Thymus (tissue), 11 donors: ENCODE measurements around the gene GP9. TPM values are rescaled to one million over a fixed set of nuclear protein-coding genes. Genes with fewer than 3 reads are reported as not detected.

Experiments
- DNase-seq, 9 donors: peaks; one replicate each; pipeline ENCODE4 v3.0.0-alpha.2; 2013; ENCODE audit warnings: low spot score in 9 of 9, low read depth in 6 of 9, missing footprints in 1 of 9
- H3K27ac ChIP-seq, 2 donors: one replicate each; pipeline ENCODE4 v1.5.1; 2013; ENCODE audit warnings: control low read depth in 1 of 2, low read depth in 1 of 2, low read length in 1 of 2, mild to moderate bottlenecking in 1 of 2, moderate library complexity in 1 of 2
- H3K27me3 ChIP-seq, 2 donors: one replicate each; pipeline ENCODE4 v1.5.1; 2013; ENCODE audit warnings: low read length in 1 of 2; ENCODE audit not compliant: control insufficient read depth in 2 of 2, insufficient read depth in 1 of 2
- H3K36me3 ChIP-seq, 2 donors: one replicate each; pipeline ENCODE4 v1.5.1; 2013; ENCODE audit warnings: low read length in 1 of 2, mild to moderate bottlenecking in 1 of 2, moderate library complexity in 1 of 2; ENCODE audit not compliant: control insufficient read depth in 2 of 2, insufficient read depth in 2 of 2
- H3K4me1 ChIP-seq, 2 donors: one replicate each; pipeline ENCODE4 v1.5.1; 2013; ENCODE audit warnings: low read length in 2 of 2; ENCODE audit not compliant: control insufficient read depth in 2 of 2, insufficient read depth in 2 of 2
- H3K4me3 ChIP-seq, 2 donors: one replicate each; pipeline ENCODE4 v1.5.1; 2013; ENCODE audit warnings: low read length in 2 of 2, control low read depth in 1 of 2, mild to moderate bottlenecking in 1 of 2
- H3K9me3 ChIP-seq, 2 donors: one replicate each; pipeline ENCODE4 v1.5.1; 2013; ENCODE audit warnings: low read length in 1 of 2, mild to moderate bottlenecking in 1 of 2; ENCODE audit not compliant: control insufficient read depth in 2 of 2, insufficient read depth in 1 of 2
- WGBS: extraction: QIAGEN DNeasy Blood & Tissue Kit; methylation state at CpG from one replicate; pipeline ENCODE4 v1.1.7; 2013; 5-methylcytosine and 5-hydroxymethylcytosine counted together
- polyA plus RNA-seq: library from polyadenylated mRNA; stranded (reverse); fragments of 200-250 nt; gene quantifications from one replicate; pipeline ENCODE4 v1.2.3, GENCODE V29; 2013
- total RNA-seq: library from RNA; stranded (reverse); fragments of 120-200 nt; gene quantifications from one replicate; pipeline ENCODE4 v1.2.4, GENCODE V29; 2013
- donor health status: healthy.

GP9 gene
- total and polyA plus RNA-seq, 2 donors: 0.02 to 0.14 TPM

DNA sequence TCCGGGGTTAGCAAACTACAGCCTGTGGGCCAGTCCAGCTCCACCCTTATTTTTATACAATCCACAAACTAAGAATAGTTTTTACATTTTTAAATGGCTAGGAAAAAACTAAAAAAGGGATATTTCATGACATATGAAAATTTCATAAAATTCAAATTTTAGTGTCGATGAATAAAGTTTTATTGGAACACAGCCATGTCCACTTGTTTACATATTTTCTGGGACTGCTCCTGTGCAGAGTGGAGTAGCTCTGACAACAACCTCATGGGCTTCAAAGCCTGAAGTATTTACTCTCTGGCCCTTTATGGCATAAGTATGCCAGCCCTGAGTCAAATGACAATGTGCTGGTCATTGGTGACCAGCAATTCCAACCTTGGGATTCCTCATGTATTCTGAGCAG, 42.3 kb upstream of the GP9 start:
- no peaks in the 10 kb centered on the region for H3K27me3 ChIP-seq
- H3K27ac ChIP-seq: no peak overlapping the region
- H3K36me3 ChIP-seq: no peaks in the 10 kb centered on the region
- H3K4me3 ChIP-seq: no peak overlapping the region
- DNase-seq: no peak
- H3K9me3 ChIP-seq: peaks cover 0 to 4% of the 10 kb centered on the region in 2 donors
- WGBS: 75% methylated on average over 2 of the region's 2 CpGs
- H3K4me1 ChIP-seq: peaks cover 20 to 51% of the 10 kb centered on the region in 2 donors

DNA sequence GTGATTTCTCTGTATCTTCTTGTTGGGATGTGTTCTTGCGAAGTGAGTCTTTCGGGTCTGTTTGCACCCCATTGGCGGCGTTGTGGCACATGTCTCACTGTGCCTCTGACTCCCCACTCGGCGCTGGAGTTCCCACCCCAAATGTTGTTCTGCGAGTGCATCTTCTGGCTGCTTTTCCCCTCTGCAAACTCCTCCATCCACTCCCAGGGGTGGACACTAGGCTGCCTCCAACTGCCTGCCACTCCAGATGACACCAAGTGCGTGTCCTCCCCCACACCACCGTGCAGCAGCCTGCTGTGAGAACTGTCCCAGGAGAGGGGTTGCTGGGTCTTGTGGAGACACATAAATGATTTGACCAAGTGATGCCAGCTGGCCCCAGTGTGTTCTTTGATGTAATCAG, 41.8 kb upstream of the GP9 start:
- Histone ChIP-seq H3K36me3 (no peaks in the 10 kb centered on the region), H3K27ac (no peak overlapping the region), H3K27me3 (no peaks in the 10 kb centered on the region), H3K4me1 (peaks cover 20 to 51% of the 10 kb centered on the region in 2 donors), H3K9me3 (peaks cover 0 to 4% of the 10 kb centered on the region in 2 donors), H3K4me3 (no peak overlapping the region)
- WGBS: 94% methylated on average over 9 of the region's 9 CpGs
- no peak for DNase-seq

DNA sequence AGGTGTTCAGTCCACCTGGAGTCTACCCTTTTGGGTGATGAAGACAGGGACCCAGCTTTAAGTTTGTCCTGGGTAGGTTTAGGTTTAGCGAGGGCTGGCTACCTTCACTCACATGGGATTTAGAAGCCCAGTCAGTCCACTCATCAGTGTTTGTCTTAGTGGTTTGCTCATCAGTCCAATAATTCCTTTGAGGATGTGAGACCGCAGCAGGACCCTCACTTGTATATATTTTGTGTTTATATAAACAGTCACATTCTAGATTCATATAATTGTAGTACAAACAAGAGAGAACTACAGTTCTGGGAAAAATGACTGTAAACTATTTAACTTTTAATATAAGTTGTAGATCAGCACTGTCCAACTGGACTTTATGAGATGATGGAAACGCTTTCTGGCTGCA, 41.3 kb upstream of the GP9 start:
- WGBS: 96% methylated on average over 3 of the region's 3 CpGs
- peaks cover 0 to 4% of the 10 kb centered on the region in 2 donors for H3K9me3 ChIP-seq
- H3K27me3 ChIP-seq: no peaks in the 10 kb centered on the region
- no peak overlapping the region for H3K27ac ChIP-seq
- no peak for DNase-seq
- H3K4me3 ChIP-seq: no peak overlapping the region
- H3K4me1 ChIP-seq: peaks cover 20 to 51% of the 10 kb centered on the region in 2 donors
- no peaks in the 10 kb centered on the region for H3K36me3 ChIP-seq

DNA sequence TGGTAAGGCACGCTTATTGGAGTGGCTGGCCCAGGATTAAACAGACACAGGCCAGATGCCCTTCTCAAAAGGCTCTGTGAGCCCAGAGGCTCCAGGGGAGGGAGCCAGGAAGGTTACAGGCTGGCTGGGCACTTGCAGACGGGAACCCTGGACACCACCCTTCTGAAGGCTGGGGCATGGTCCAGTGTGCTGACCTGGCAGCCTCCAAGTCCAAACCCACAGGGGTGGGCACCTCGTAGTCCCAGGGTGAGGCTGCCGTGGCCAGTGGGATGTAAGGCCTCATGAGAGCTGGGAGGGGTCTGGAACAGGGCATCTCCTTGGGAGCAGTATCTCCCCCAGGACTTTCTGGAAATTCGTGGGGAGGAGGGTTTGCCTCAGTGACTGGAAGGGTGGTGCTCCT, 39.9 kb upstream of the GP9 start:
- 84% methylated on average over 5 of the region's 5 CpGs for WGBS
- H3K4me3 ChIP-seq: no peak overlapping the region
- no peaks in the 10 kb centered on the region for H3K27me3 ChIP-seq
- H3K27ac ChIP-seq: no peak overlapping the region
- no peaks in the 10 kb centered on the region for H3K36me3 ChIP-seq
- H3K9me3 ChIP-seq: peaks cover 0 to 4% of the 10 kb centered on the region in 2 donors
- peaks cover 13 to 41% of the 10 kb centered on the region in 2 donors for H3K4me1 ChIP-seq
- DNase-seq: no peak

DNA sequence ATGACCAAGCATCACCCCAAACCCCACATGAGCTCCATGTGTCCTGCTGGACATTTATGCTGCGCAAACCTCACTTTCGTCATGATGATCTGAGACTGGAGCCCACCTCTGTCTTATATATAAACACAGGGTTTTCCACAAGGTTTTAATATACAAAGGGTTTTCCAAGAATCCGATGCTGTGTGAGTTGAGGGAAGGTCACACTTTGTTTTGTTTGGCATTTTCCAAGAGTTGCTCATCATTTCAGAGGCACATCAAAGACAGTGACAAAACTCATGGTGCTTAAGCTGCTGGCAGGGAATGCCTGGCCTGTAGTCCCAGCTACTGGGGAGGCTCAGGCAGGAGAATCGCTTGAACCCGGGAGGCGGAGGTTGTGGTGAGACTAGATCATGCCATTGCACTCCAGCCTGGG, 39.4 kb upstream of the GP9 start:
- Histone ChIP-seq H3K4me1 (peaks cover 9 to 41% of the 10 kb centered on the region in 2 donors), H3K36me3 (no peaks in the 10 kb centered on the region), H3K27me3 (no peaks in the 10 kb centered on the region), H3K27ac (no peak overlapping the region), H3K9me3 (peaks cover 0 to 4% of the 10 kb centered on the region in 2 donors), H3K4me3 (no peak overlapping the region)
- WGBS: 96% methylated on average over 6 of the region's 6 CpGs
- no peak for DNase-seq

DNA sequence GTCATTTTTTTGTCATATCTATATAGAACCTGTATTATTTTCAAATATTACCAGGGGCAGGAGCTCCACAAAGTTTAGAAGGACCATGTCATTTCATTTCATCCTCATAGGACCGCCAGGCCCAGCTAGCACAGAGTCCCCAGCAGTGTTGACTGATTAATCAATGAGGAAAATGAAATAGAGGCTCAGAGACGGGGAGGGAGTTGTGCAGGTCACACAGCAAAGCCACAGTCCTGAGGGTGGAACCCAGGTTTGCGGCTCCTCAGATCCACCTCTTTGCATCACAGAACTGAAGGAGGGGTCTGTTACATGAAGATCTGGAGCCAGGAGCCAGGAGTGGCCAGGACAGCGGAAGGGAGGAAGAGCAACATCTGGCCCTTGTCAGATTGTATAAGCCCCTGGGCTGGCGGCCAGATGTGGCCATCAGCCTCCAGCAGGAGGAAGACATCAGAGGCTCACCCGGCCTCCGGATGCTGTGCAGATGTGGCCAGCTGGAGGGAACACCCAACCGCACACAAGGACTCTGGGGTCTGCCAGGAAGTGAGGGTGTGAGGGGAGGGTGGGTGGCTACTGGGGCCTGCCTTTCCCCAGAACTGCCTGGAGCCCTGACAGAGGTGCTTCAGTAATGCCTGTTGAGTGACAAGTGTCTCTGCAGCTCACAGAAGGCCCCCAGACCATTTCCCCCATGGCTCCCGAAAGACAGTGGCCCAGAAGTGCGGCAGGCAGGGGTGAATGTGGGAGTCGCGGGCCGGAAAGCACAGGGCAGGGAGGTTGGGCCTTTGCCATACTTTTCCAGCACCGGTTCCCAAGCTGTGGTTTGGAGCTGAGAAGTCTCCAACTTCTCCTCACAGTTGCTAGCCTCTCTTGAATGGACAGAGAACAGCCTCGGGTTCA, 38.2 kb upstream of the GP9 start:
- H3K27ac ChIP-seq: no peak overlapping the region
- 82% methylated on average over 15 of the region's 15 CpGs for WGBS
- DNase-seq: peak in 2 of 9 donors; percentile 43 to 55

DNA sequence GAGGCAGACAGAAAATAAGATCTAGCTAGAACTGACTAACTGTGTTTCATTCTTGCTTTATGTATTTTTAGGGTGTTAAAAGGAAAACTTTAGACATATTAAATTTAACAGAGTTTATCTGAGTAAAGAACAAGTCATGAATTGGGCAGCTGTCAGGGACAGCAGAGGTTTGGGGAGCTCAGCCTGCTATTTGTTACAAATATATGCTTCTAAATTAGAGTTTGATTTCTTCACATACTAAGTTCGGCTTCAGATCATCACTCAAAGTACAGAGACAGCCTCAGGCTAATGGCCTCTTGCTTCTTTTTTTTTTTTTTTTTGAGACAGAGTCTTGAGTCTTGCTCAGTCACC, 37.6 kb upstream of the GP9 start:
- Histone ChIP-seq H3K4me1 (peaks cover 7 to 37% of the 10 kb centered on the region in 2 donors), H3K27me3 (no peaks in the 10 kb centered on the region), H3K27ac (no peak overlapping the region), H3K9me3 (peaks cover 0 to 4% of the 10 kb centered on the region in 2 donors), H3K36me3 (no peaks in the 10 kb centered on the region), H3K4me3 (no peak overlapping the region)
- 94% methylated on average over 1 of the region's 1 CpG for WGBS
- no peak for DNase-seq

More for the DNA sequence above, 38.2 kb upstream of the GP9 start:
- Histone ChIP-seq H3K4me3 (no peak overlapping the region), H3K27me3 (no peaks in the 10 kb centered on the region), H3K4me1 (peaks cover 7 to 40% of the 10 kb centered on the region in 2 donors), H3K9me3 (peaks cover 0 to 4% of the 10 kb centered on the region in 2 donors), H3K36me3 (no peaks in the 10 kb centered on the region)

DNA sequence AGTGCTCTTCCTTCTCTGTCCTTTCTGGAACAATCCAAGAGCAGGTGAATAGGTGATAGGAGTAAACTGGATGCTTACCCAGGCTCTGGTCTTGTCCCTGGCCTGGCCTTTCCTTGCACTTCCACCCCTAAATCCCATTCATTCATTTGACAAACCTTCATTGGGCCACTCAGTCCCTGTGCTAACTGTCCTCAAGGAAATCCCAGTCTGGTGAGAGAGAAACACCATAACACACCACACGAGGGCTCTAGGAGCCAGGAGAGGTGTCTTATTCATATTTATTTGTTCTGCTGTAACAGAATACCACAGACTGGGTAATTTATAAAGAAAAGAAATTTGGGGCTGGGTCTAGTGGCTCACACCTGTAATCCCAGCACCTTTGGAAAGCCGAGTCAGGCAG, 36.7 kb upstream of the GP9 start:
- Histone ChIP-seq H3K27ac (no peak overlapping the region), H3K36me3 (no peaks in the 10 kb centered on the region), H3K9me3 (peaks cover 0 to 4% of the 10 kb centered on the region in 2 donors), H3K27me3 (no peaks in the 10 kb centered on the region), H3K4me1 (peaks cover 7 to 36% of the 10 kb centered on the region in 2 donors), H3K4me3 (no peak overlapping the region)
- no peak for DNase-seq
- 88% methylated on average over 2 of the region's 2 CpGs for WGBS

DNA sequence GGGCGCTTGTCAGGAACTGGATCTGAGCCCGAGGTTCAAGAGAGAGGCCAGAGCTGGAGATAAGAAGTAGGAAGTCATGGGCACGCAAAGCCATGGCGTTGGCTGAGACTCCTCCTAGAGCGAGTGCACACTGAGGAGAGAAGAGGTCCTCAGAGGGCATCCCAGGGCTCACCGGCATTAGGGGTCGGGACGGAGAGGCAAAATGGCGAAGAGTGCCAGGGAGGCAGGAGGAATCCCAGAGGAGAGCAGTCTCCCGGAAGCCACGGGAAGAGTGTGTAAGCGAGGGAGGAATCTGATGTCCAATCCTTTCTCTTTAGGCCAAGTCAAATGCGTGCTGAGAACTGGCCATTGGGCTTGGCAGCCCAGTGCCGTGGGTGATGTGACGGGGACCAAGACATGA, 35.5 kb upstream of the GP9 start:
- Histone ChIP-seq H3K4me3 (no peak overlapping the region), H3K9me3 (peaks cover 0 to 4% of the 10 kb centered on the region in 2 donors), H3K36me3 (no peaks in the 10 kb centered on the region), H3K27me3 (no peaks in the 10 kb centered on the region), H3K4me1 (peaks cover 7 to 36% of the 10 kb centered on the region in 2 donors), H3K27ac (no peak overlapping the region)
- no peak for DNase-seq
- 99% methylated on average over 15 of the region's 15 CpGs for WGBS
